PC-3 (cell line): ENCODE data around the gene PLK1. TPM values are rescaled to one million over a fixed set of nuclear protein-coding genes. Genes with fewer than 3 reads are reported as not detected.

ENCODE experiments used
- ATAC-seq: fragments of 200-7000 bp; cut with Tn5 transposase; 2 replicates; pipeline ENCODE4 v1.9.1; 2020; ENCODE audit warnings: mild to moderate bottlenecking, moderate library complexity
- BruUV-seq: library from RNA; stranded (reverse); fragments of 400-500 nt; replicated peaks from 2 replicates; lab custom pipeline; 2021; lab: Mats Ljungman, UMichigan
- CTCF ChIA-PET: fragments of 300-600 bp; sonication (Branson Sonifier 250); formaldehyde crosslinking; loops from one replicate; lab custom pipeline; 2022; ENCODE audit warnings: antibody characterized with exemption; lab: Charles Lee
- POLR2A ChIA-PET: fragments of 300-600 bp; sonication (Branson Sonifier 250); formaldehyde crosslinking; loops from one replicate; lab custom pipeline; 2022; ENCODE audit warnings: antibody characterized with exemption; ENCODE audit not compliant: unreplicated experiment; lab: Charles Lee
- DNase-seq: peaks from one replicate; pipeline ENCODE4 v3.0.0-alpha.2; 2015
- H2AFZ ChIP-seq: fragments of 300-600 bp; sonication (generic); 2 replicates; pipeline ENCODE4 v1.6.0; 2016; ENCODE audit warnings: antibody characterized with exemption, low read length
- H3F3A ChIP-seq: fragments of 300-600 bp; sonication (generic); one replicate; pipeline ENCODE4 v1.6.0; 2017; ENCODE audit warnings: antibody characterized with exemption, low read length, control low read depth, mild to moderate bottlenecking; ENCODE audit not compliant: unreplicated experiment
- H3K27ac ChIP-seq: fragments of 300-600 bp; sonication (generic); 2 replicates; pipeline ENCODE4 v1.5.1; 2016; ENCODE audit warnings: mild to moderate bottlenecking, low read length
- H3K27me3 ChIP-seq: fragments of 300-600 bp; sonication (generic); 2 replicates; pipeline ENCODE4 v1.6.1; 2016; ENCODE audit warnings: low read length, mixed read lengths
- H3K36me3 ChIP-seq: fragments of 300-600 bp; sonication (generic); 2 replicates; pipeline ENCODE4 v1.6.1; 2016; ENCODE audit warnings: low read depth, mixed run types, low read length, mixed read lengths
- H3K4me1 ChIP-seq: fragments of 300-600 bp; sonication (generic); 2 replicates; pipeline ENCODE4 v1.5.1; 2016; ENCODE audit warnings: low read length; ENCODE audit not compliant: insufficient read depth
- H3K4me2 ChIP-seq: fragments of 300-600 bp; sonication (generic); 2 replicates; pipeline ENCODE4 v1.6.0; 2016; ENCODE audit warnings: low read length
- H3K4me3 ChIP-seq: fragments of 300-600 bp; sonication (generic); 2 replicates; pipeline ENCODE4 v1.5.1; 2016; ENCODE audit warnings: mild to moderate bottlenecking, low read length, mixed read lengths
- H3K79me2 ChIP-seq: fragments of 300-600 bp; sonication (generic); 2 replicates; pipeline ENCODE4 v1.6.1; 2017; ENCODE audit warnings: low read length, mixed read lengths
- H3K9ac ChIP-seq: fragments of 300-600 bp; sonication (generic); 2 replicates; pipeline ENCODE4 v1.6.0; 2016; ENCODE audit warnings: mild to moderate bottlenecking, low read length
- H3K9me2 ChIP-seq: fragments of 300-600 bp; sonication (generic); replicated peaks from 2 replicates; pipeline ENCODE4 v1.6.1; 2016; ENCODE audit warnings: mixed run types, low read length, mixed read lengths
- H3K9me3 ChIP-seq: fragments of 300-600 bp; sonication (generic); 2 replicates; pipeline ENCODE4 v1.6.1; 2016; ENCODE audit warnings: low read length, mixed read lengths
- H4K20me1 ChIP-seq: fragments of 300-600 bp; sonication (generic); 2 replicates; pipeline ENCODE4 v1.6.1; 2016; ENCODE audit warnings: low read length, mixed read lengths
- CTCF ChIP-seq: fragments of 300-600 bp; sonication (generic); conservative IDR thresholded peaks from 2 replicates; pipeline ENCODE4 v1.5.1; 2017; ENCODE audit warnings: antibody characterized with exemption, low read depth, mild to moderate bottlenecking, low read length
- EZH2 ChIP-seq: fragments of 300-600 bp; sonication (generic); IDR thresholded peaks from one replicate; pipeline ENCODE4 v1.6.1; 2017; ENCODE audit warnings: antibody characterized with exemption, mild to moderate bottlenecking, low read length; ENCODE audit not compliant: unreplicated experiment
- EZH2phosphoT487 ChIP-seq: fragments of 300-600 bp; sonication (generic); IDR thresholded peaks from 2 replicates; pipeline ENCODE4 v1.6.1; 2018; ENCODE audit warnings: mild to moderate bottlenecking, antibody characterized with exemption, low read length, borderline replicate concordance
- intact Hi-C: fragments of 100-400 bp; cut with micrococcal nuclease; formaldehyde crosslinking; loops from 2 replicates; pipeline ENCODE4 v1.9.0; 2023
- total RNA-seq: library from RNA; depleted of rRNA; stranded (reverse); fragments of >200 nt; gene quantifications from 2 replicates; pipeline ENCODE4 v1.2.3, GENCODE V29; 2014

The PLK1 gene
- total RNA-seq, 1 experiment from 2014 or later: 58.6 TPM

- H3F3A ChIP-seq: no peaks in the 10 kb centered on the region
- ChIA-PET POLR2A (no interaction called here), CTCF (no interaction called here)
- H3K27ac ChIP-seq: no peak overlapping the region
- TF ChIP-seq EZH2phosphoT487 (no peak), EZH2 (no peak), CTCF (no peak)
- no peaks in the 10 kb centered on the region; the same call in 1 of the 2 replicates for H3K79me2 ChIP-seq
- no peaks in the 10 kb centered on the region for H4K20me1 ChIP-seq
- no peaks in the 10 kb centered on the region for H3K9me3 ChIP-seq
- no peak overlapping the region for H3K9ac ChIP-seq
- peaks cover 9% of the 10 kb centered on the region; the same call in 1 of the 2 replicates for H3K36me3 ChIP-seq
- H3K4me1 ChIP-seq: no peaks in the 10 kb centered on the region
- no peak overlapping the region for H2AFZ ChIP-seq
- intact Hi-C loops: no loop called here
- H3K4me2 ChIP-seq: no peak overlapping the region
- DNase-seq (no peak), ATAC-seq (no peak)
- BruUV-seq: no TSS peak
- no peaks in the 10 kb centered on the region for H3K27me3 ChIP-seq
- no peak overlapping the region for H3K4me3 ChIP-seq
- no peaks in the 10 kb centered on the region for H3K9me2 ChIP-seq
Observed at GRCh38 chr16:23634461-23635036, 44.1 kb upstream of the PLK1 start.

GRCh38 chr16:23635958-23636357 lies 42.7 kb upstream of the PLK1 start:
- CTCF ChIA-PET: no interaction called here
- no peak overlapping the region for H3K4me3 ChIP-seq
- peaks cover 9% of the 10 kb centered on the region; the same call in 1 of the 2 replicates for H3K36me3 ChIP-seq
- TF ChIP-seq CTCF (no peak), EZH2phosphoT487 (no peak), EZH2 (no peak)
- no peak overlapping the region for H3K4me2 ChIP-seq
- intact Hi-C loops: no loop called here
- POLR2A ChIA-PET: no interaction called here
- no peaks in the 10 kb centered on the region for H4K20me1 ChIP-seq
- H3K9me3 ChIP-seq: no peaks in the 10 kb centered on the region
- no peak overlapping the region for H3K9ac ChIP-seq
- no peak overlapping the region for H2AFZ ChIP-seq
- H3K79me2 ChIP-seq: peaks cover 14% of the 10 kb centered on the region
- no peak for DNase-seq
- no peaks in the 10 kb centered on the region for H3K27me3 ChIP-seq
- H3K9me2 ChIP-seq: no peaks in the 10 kb centered on the region
- H3F3A ChIP-seq: no peaks in the 10 kb centered on the region
- H3K27ac ChIP-seq: no peak overlapping the region
- no peak for ATAC-seq
- H3K4me1 ChIP-seq: peaks cover 7% of the 10 kb centered on the region
- BruUV-seq: no TSS peak

GRCh38 chr16:23640615-23640930 lies 38.1 kb upstream of the PLK1 start:
- CTCF ChIA-PET: no interaction called here
- peak overlapping the region; percentile 99 for H3K4me2 ChIP-seq
- ATAC-seq (no peak; the same call in 1 of the 2 replicates), DNase-seq (no peak)
- H3K4me3 ChIP-seq: peak overlapping the region; percentile 100
- H3K9ac ChIP-seq: peak overlapping the region; percentile 98
- no peaks in the 10 kb centered on the region for H3F3A ChIP-seq
- H3K9me2 ChIP-seq: no peaks in the 10 kb centered on the region
- H3K79me2 ChIP-seq: peaks cover 46% of the 10 kb centered on the region
- H3K36me3 ChIP-seq: peaks cover 8% of the 10 kb centered on the region
- H3K27me3 ChIP-seq: no peaks in the 10 kb centered on the region
- H4K20me1 ChIP-seq: no peaks in the 10 kb centered on the region
- POLR2A ChIA-PET: interaction anchor here (0.9 kb wide), 1 partner anchor 14 kb away, joined by 3 read pairs; no protein-coding TSS in a partner anchor
- intact Hi-C loops: no loop called here
- H3K9me3 ChIP-seq: no peaks in the 10 kb centered on the region
- H2AFZ ChIP-seq: peak overlapping the region; percentile 91
- no TSS peak for BruUV-seq
- H3K4me1 ChIP-seq: peaks cover 7% of the 10 kb centered on the region
- H3K27ac ChIP-seq: peak overlapping the region; percentile 50
- TF ChIP-seq EZH2phosphoT487: no peak
- TF ChIP-seq EZH2: no peak
- TF ChIP-seq CTCF: no peak
